Panc1 (cell line): ENCODE results near the gene ART5. TPM values are rescaled to one million over a fixed set of nuclear protein-coding genes. Genes with fewer than 3 reads are reported as not detected.

Source experiments
- ATAC-seq: fragments of 200-7000 bp; cut with Tn5 transposase; 2 replicates; pipeline ENCODE4 v1.9.1; 2020; ENCODE audit warnings: mild to moderate bottlenecking, moderate library complexity
- BruUV-seq: library from RNA; stranded (reverse); fragments of 400-500 nt; replicated peaks from 2 replicates; lab custom pipeline; 2021; lab: Mats Ljungman, UMichigan
- CTCF ChIA-PET: fragments of 300-600 bp; sonication (Branson Sonifier 250); formaldehyde crosslinking; loops from one replicate; lab custom pipeline; 2022; ENCODE audit warnings: antibody characterized with exemption; lab: Charles Lee
- POLR2A ChIA-PET: fragments of 300-600 bp; sonication (Branson Sonifier 250); formaldehyde crosslinking; loops from one replicate; lab custom pipeline; 2022; ENCODE audit warnings: antibody characterized with exemption; lab: Charles Lee
- DNase-seq: peaks from one replicate; pipeline ENCODE4 v3.0.0-alpha.2; 2010; ENCODE audit warnings: low read depth, low spot score
- H3K27ac ChIP-seq: 2 replicates; pipeline ENCODE4 v1.5.1; 2011; ENCODE audit warnings: mild to moderate bottlenecking, low read length, inconsistent platforms
- H3K27me3 ChIP-seq: fragments of 200-500 bp; sonication (Bioruptor generic); 2 replicates; pipeline ENCODE4 v1.6.0; 2014; ENCODE audit warnings: low read length, inconsistent platforms; ENCODE audit not compliant: control insufficient read depth, insufficient read depth
- H3K36me3 ChIP-seq: fragments of 200-500 bp; sonication (Bioruptor generic); 2 replicates; pipeline ENCODE4 v1.5.1; 2014; ENCODE audit warnings: inconsistent platforms, mild to moderate bottlenecking, low read length, moderate library complexity; ENCODE audit not compliant: control insufficient read depth, insufficient read depth
- H3K4me1 ChIP-seq: 2 replicates; pipeline ENCODE4 v1.5.1; 2011; ENCODE audit warnings: inconsistent platforms, mild to moderate bottlenecking, low read length, moderate library complexity; ENCODE audit not compliant: control insufficient read depth, insufficient read depth
- H3K4me3 ChIP-seq, 2 experiments: 2 replicates each; pipeline ENCODE4 v1.5.1; 2011 to 2012; ENCODE audit warnings: low read depth in 2 of 2, low read length in 2 of 2, mild to moderate bottlenecking in 2 of 2, inconsistent platforms in 1 of 2, moderate library complexity in 1 of 2
- H3K9me3 ChIP-seq: fragments of 200-500 bp; sonication (Bioruptor generic); 2 replicates; pipeline ENCODE4 v1.5.1; 2014; ENCODE audit warnings: low read depth, mild to moderate bottlenecking, inconsistent platforms, low read length, moderate library complexity; ENCODE audit not compliant: control insufficient read depth, insufficient read depth
- POLR2AphosphoS5 ChIP-seq: IDR thresholded peaks from 2 replicates; pipeline ENCODE4 v1.6.1; 2012; ENCODE audit warnings: mild to moderate bottlenecking, low read depth, low read length, moderate library complexity
- SIN3A ChIP-seq: IDR thresholded peaks from 2 replicates; pipeline ENCODE4 v1.6.1; 2012; ENCODE audit warnings: low read depth, mild to moderate bottlenecking, low read length, moderate library complexity, borderline replicate concordance; ENCODE audit not compliant: insufficient read depth
- TCF7L2 ChIP-seq: IDR thresholded peaks from 2 replicates; pipeline ENCODE4 v1.6.1; 2011; ENCODE audit warnings: mild to moderate bottlenecking, low read depth, low read length, inconsistent platforms
- in situ Hi-C: cut with HindIII; loops from 2 replicates; pipeline ENCODE4 v1.10.0; 2016; ENCODE audit warnings: low sequenced_read_pairs, low pct_unique_long_range_greater_than_20kb
- intact Hi-C: fragments of 100-400 bp; cut with micrococcal nuclease; formaldehyde crosslinking; loops from one replicate; pipeline ENCODE4 v1.10.0; 2022; ENCODE audit not compliant: unreplicated experiment
- total RNA-seq: library from RNA; stranded (reverse); gene quantifications from one replicate; pipeline ENCODE4 v1.2.1, GENCODE V29; 2021; ENCODE audit not compliant: unreplicated experiment
- TF ChIP-seq, protein P1 (sequence below): fragments of 450-650 bp; IDR thresholded peaks from 2 replicates; pipeline ENCODE4 v1.5.1; 2017; ENCODE audit warnings: mild to moderate bottlenecking
- TF ChIP-seq, protein P2 (sequence below), 2 experiments: IDR thresholded peaks; 2 replicates each; pipeline ENCODE4 v1.6.1; 2011 to 2012; ENCODE audit warnings: low read depth in 2 of 2, control low read depth in 1 of 2, low read length in 1 of 2, mild to moderate bottlenecking in 1 of 2, moderate library complexity in 1 of 2; ENCODE audit not compliant: insufficient read depth in 1 of 2

Gene ART5
- total RNA-seq, 1 experiment from 2014 or later = 12.8 TPM

- H3K27me3 ChIP-seq = no peaks in the 10 kb centered on the region
- POLR2A ChIA-PET = no interaction called here
- peaks cover 28% of the 10 kb centered on the region for H3K36me3 ChIP-seq
- no peaks in the 10 kb centered on the region for H3K4me1 ChIP-seq
- H3K27ac ChIP-seq = no peak within 1 kb of the TSS
- no peak within 1 kb of the TSS for H3K4me3 ChIP-seq
- TF ChIP-seq POLR2AphosphoS5 = peak; percentile 52
- TF ChIP-seq, protein P1, sequence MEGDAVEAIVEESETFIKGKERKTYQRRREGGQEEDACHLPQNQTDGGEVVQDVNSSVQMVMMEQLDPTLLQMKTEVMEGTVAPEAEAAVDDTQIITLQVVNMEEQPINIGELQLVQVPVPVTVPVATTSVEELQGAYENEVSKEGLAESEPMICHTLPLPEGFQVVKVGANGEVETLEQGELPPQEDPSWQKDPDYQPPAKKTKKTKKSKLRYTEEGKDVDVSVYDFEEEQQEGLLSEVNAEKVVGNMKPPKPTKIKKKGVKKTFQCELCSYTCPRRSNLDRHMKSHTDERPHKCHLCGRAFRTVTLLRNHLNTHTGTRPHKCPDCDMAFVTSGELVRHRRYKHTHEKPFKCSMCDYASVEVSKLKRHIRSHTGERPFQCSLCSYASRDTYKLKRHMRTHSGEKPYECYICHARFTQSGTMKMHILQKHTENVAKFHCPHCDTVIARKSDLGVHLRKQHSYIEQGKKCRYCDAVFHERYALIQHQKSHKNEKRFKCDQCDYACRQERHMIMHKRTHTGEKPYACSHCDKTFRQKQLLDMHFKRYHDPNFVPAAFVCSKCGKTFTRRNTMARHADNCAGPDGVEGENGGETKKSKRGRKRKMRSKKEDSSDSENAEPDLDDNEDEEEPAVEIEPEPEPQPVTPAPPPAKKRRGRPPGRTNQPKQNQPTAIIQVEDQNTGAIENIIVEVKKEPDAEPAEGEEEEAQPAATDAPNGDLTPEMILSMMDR = no peak
- TF ChIP-seq, protein P2, sequence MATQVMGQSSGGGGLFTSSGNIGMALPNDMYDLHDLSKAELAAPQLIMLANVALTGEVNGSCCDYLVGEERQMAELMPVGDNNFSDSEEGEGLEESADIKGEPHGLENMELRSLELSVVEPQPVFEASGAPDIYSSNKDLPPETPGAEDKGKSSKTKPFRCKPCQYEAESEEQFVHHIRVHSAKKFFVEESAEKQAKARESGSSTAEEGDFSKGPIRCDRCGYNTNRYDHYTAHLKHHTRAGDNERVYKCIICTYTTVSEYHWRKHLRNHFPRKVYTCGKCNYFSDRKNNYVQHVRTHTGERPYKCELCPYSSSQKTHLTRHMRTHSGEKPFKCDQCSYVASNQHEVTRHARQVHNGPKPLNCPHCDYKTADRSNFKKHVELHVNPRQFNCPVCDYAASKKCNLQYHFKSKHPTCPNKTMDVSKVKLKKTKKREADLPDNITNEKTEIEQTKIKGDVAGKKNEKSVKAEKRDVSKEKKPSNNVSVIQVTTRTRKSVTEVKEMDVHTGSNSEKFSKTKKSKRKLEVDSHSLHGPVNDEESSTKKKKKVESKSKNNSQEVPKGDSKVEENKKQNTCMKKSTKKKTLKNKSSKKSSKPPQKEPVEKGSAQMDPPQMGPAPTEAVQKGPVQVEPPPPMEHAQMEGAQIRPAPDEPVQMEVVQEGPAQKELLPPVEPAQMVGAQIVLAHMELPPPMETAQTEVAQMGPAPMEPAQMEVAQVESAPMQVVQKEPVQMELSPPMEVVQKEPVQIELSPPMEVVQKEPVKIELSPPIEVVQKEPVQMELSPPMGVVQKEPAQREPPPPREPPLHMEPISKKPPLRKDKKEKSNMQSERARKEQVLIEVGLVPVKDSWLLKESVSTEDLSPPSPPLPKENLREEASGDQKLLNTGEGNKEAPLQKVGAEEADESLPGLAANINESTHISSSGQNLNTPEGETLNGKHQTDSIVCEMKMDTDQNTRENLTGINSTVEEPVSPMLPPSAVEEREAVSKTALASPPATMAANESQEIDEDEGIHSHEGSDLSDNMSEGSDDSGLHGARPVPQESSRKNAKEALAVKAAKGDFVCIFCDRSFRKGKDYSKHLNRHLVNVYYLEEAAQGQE (IDR thresholded peaks at IDR 0.05; ENCODE audit: insufficient read depth in 1 of 2, low read depth in 2 of 2, low read length in 1 of 2) = no peak
- no peak for DNase-seq
- intact Hi-C loops = no loop called here
- no peak for ATAC-seq
- BruUV-seq = TSS peak; percentile 31
- CTCF ChIA-PET = no interaction called here
- in situ Hi-C loops = no loop called here
- H3K9me3 ChIP-seq = no peaks in the 10 kb centered on the region
Observed at GRCh38 chr11:3671334-3672254, 29.8 kb upstream of the ART5 start, which contains the start of gene CHRNA10. Gene CHRNA10 (minus strand): TSS chr11:3671384. CDS start chr11:3671312, 72 bp downstream.

GRCh38 chr11:3669742-3670183, 28.0 kb upstream of the ART5 start:
- TF ChIP-seq TCF7L2 (no peak), POLR2AphosphoS5 (no peak; the same call in none of the 2 replicates), SIN3A (no peak)
- TF ChIP-seq, protein P1 = no peak
- TF ChIP-seq, protein P2 (IDR thresholded peaks at IDR 0.05; ENCODE audit: insufficient read depth in 1 of 2, low read depth in 2 of 2, low read length in 1 of 2) = no peak
- H3K27ac ChIP-seq = no peak overlapping the region
- no peak overlapping the region for H3K4me3 ChIP-seq
- ATAC-seq (peak; percentile 16), DNase-seq (no peak)
- H3K9me3 ChIP-seq = no peaks in the 10 kb centered on the region
- CTCF ChIA-PET = no interaction called here
- no peaks in the 10 kb centered on the region for H3K27me3 ChIP-seq
- intact Hi-C loops = no loop called here
- no TSS peak for BruUV-seq
- in situ Hi-C loops = no loop called here
- POLR2A ChIA-PET = no interaction called here
- peaks cover 17% of the 10 kb centered on the region for H3K36me3 ChIP-seq
- H3K4me1 ChIP-seq = no peaks in the 10 kb centered on the region
